Cardiac septum (tissue), 1 donor: ENCODE results near the gene SLC25A29. TPM values are rescaled to one million over a fixed set of nuclear protein-coding genes. Genes with fewer than 3 reads are reported as not detected.
A peak's percentile ranks its signal among the peaks of the same experiment; 100 is the strongest.
"Not testable (repeated sequence)": the region's sequence is repeated elsewhere in the genome, so short reads cannot be mapped to it uniquely, and the experiment has no call there.

Experiments used
- DNase-seq: peaks from one replicate; pipeline ENCODE4 v3.0.0-alpha.2; 2020; ENCODE audit warnings: low spot score
- intact Hi-C: fragments of 100-400 bp; cut with DNase I; formaldehyde crosslinking; loops from one replicate; pipeline ENCODE4 v1.14.0; 2022
- total RNA-seq: library from RNA; stranded (reverse); fragmentation: NEBNext Ultra II Directional; extraction: Animal tissue kit (Norgen Biotek cat#: 25700); gene quantifications from one replicate; pipeline ENCODE4 v1.2.1, GENCODE V29; 2021
- donor health status: DM: no; HTN: no; CAD: no.

SLC25A29 gene
- total RNA-seq, 1 donor from 2014 or later: 29.3 TPM

GRCh38 chr14:100296729-100297128 lies 9.5 kb downstream of the SLC25A29 start:
- intact Hi-C loops, DNase-seq: not testable (repeated sequence)

- no peak for DNase-seq
- intact Hi-C loops: no loop called here
Measured at GRCh38 chr14:100296106-100296651, 10.1 kb downstream of the SLC25A29 start.

- DNase-seq: no peak
- intact Hi-C loops: no loop called here
Measured at GRCh38 chr14:100295376-100296105, 10.7 kb downstream of the SLC25A29 start.

- intact Hi-C loops: no loop called here
- no peak for DNase-seq
Measured at GRCh38 chr14:100294963-100295330, 11.3 kb downstream of the SLC25A29 start.

DNA sequence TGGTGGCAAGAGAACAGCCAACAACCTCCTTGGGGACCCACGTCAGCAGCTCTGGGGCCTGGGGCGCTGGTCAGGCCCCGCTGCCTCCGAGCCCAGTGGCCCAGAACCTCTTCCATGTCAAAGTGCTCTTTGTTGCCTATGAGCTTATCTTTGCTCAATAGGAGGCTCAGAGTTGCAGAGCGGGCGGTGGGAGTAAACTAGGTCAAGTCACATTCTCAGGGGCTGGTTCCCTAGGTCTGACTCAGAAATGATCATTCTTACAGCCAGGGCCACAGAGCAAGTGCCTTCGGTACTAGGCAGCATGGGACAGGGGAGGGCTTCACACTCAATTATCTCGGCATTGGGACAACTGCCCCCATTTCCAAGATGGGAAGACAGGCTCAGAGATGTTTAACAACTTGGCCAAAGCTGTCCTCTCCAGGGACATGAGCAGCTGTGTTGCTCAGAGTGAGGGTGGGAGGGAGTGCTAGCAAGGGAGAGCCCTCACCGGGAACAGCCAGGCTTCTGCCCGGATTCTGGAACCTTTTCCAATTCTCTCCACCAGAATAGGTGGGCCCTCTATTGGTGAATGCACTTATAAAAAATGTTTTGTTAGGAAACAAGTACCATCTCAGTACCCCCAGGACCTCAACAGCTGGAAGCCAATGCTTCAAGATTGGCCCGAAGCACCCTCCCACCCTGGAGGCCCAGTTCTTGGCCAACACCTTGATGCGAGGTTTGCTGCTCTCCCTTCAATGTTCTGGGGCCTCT lies 11.9 kb downstream of the SLC25A29 start:
- intact Hi-C loops: no loop called here

DNA sequence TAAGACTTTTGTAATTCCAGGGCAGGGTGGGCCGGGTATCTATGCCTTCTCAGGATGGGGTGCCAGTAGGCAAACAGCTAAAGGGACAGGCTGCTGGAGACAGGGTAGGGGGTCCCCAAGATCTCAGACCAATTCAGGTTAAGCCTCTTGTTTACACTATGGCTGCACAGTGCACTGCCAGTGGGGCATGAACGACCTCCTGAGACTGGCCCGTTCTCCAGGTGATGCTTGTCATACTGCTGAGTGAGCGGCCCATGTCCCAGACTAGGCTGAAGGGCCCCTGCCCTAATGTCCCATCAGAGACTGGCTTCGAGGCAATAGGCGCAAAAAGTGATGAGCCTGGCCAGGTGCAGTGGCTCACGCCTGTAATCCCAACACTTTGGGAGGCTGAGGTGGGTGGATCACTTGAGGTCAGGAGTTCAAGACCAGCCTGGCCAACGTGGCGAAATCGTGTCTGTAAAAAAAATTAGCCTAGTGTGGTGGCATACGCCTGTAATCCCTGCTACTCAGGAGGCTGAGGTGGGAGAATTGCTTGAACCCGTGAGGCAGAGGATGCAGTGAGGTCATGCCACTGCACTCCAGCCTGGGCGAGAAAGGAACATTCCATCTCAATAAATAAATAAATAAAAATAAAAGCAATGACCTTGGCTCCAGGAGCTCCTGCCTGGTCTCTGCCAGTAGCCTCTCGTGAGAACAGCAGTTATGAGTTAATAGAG lies 12.6 kb downstream of the SLC25A29 start:
- DNase-seq: peak; percentile 50

More for the DNA sequence above, 11.9 kb downstream of the SLC25A29 start:
- no peak for DNase-seq

GRCh38 chr14:100292776-100293461 lies 13.3 kb downstream of the SLC25A29 start:
- intact Hi-C loops: no loop called here
- peak; percentile 58 for DNase-seq

More for the DNA sequence above, 12.6 kb downstream of the SLC25A29 start:
- intact Hi-C loops: no loop called here

DNA sequence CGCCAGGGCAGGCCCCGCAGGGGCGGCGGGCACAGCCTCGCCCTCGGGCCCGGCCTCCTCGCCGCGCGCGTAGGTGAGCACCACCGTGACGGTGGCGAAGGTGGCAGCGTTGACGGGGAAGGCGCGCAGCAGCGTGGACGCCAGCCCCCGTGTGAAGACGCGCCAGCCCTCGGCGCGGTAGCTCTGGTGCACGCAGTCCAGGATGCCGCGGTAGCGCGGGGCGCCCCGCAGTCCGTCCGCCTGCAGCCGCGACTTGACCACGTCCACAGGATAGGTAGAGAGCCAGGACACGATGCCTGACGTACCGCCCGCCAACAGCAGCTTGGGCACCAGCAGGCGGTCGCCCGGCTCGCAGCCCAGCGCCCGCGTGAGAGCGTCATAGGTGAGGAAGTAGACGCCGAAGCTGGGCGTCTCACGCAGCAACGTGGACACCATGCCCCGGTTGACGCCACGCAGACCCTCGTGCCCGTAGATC lies 13.9 kb downstream of the SLC25A29 start:
- DNase-seq: peak; percentile 53
- intact Hi-C loops: no loop called here

GRCh38 chr14:100291305-100292075 lies 14.8 kb downstream of the SLC25A29 start:
- intact Hi-C loops: no loop called here
- no peak for DNase-seq

- intact Hi-C loops: no loop called here
- DNase-seq: peak; percentile 26
Measured at GRCh38 chr14:100290607-100291304, 15.5 kb downstream of the SLC25A29 start.

DNA sequence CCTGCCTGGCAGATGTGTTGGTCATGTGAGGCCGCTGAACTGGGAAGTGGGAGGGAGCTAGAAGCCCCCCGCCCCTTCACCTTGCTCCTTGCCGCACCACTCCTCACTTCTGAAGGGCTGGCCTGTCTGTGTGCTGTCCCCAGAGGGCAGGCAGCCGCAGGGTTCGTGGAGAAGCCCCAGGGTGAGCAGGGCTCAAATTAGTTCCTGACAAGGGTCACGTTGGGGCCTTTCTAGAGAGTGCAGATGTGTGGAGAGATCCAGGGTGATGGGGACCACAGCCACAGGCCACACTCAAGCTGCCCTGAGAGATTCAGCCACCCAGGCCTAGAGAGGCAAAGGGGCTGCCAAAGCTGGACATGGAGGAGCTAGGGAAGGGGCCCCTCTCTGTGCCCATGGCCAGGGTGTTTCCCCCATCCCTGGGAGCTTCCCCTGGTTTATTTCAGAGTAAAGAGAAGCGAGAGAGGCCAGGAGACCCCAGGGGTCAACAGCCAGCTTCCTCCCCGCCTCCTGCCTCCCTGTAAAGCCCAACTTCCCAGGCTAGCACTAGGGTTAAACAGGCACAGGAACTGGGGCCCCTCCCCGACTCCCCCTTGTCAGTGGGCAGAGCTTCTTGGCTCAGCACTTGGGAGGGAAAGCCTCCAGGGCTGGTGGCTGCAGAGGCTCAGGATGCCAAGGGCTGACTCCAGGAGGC lies 16.2 kb downstream of the SLC25A29 start:
- intact Hi-C loops: loop anchor here (5.0 kb wide), 1 partner anchor 87 kb away; the partner anchor contains the start of gene WDR25
- peak; percentile 41 for DNase-seq

GRCh38 chr14:100288382-100289185 lies 17.7 kb downstream of the SLC25A29 start:
- no peak for DNase-seq
- intact Hi-C loops: loop anchor here (5.0 kb wide), 1 partner anchor 89 kb away; the partner anchor contains the start of gene WDR25

GRCh38 chr14:100287998-100288295 lies 18.3 kb downstream of the SLC25A29 start:
- not testable (repeated sequence) for DNase-seq
- intact Hi-C loops: loop anchor here (5.0 kb wide), 1 partner anchor 89 kb away; the partner anchor contains the start of gene WDR25

- intact Hi-C loops: loop anchor here (5.0 kb wide), 1 partner anchor 90 kb away; the partner anchor contains the start of gene WDR25
- DNase-seq: peak; percentile 55
Measured at GRCh38 chr14:100287202-100287997, 18.8 kb downstream of the SLC25A29 start.

GRCh38 chr14:100286484-100287191 lies 19.6 kb downstream of the SLC25A29 start:
- intact Hi-C loops: loop anchor here (5.0 kb wide), 1 partner anchor 91 kb away; the partner anchor contains the start of gene WDR25
- DNase-seq: peak; percentile 71
